Astrocyte (in vitro differentiated cells and primary cell): Measurements from ENCODE around the gene THAP2.

Experiments used
- EZH2 ChIP-seq: IDR thresholded peaks from 2 replicates; pipeline ENCODE4 v1.6.1; 2012; ENCODE audit warnings: mild to moderate bottlenecking, low read length, inconsistent platforms; ENCODE audit not compliant: insufficient read depth
- TF ChIP-seq, protein P1 (sequence below): IDR thresholded peaks from 2 replicates; pipeline ENCODE4 v1.5.1; 2011; ENCODE audit warnings: low read depth, mild to moderate bottlenecking, inconsistent platforms, low read length, moderate library complexity; ENCODE audit not compliant: insufficient read depth

DNA sequence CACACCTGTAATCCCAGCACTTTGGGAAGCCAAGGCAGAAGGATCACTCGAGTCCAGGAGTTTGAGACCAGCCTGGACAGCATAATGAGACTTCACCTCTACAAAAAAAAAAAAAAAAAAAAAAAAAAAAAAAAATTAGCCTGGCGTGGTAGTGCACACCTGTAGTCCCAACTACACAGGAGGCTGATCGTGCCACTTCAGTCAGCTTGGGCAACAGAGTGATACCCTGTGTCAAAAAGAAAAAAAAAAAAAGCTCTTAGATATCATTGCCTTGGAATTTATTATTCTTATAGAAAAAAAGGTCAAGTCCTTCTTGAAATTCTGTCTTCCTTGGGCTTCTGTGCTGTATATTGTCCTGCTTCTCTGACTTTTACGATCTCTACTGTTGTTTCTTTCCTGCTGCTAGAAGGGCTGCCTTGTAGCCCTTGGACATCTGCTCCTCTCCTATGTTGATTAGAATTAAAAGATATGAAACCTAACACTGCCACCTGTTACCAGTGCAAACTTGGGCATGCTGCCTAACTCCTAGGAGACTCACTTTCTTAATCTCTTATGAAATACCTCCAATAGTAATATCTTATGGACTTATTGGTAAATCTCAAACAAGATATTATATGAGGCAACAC lies 27.5 kb downstream of the THAP2 start:
- TF ChIP-seq, protein P1, sequence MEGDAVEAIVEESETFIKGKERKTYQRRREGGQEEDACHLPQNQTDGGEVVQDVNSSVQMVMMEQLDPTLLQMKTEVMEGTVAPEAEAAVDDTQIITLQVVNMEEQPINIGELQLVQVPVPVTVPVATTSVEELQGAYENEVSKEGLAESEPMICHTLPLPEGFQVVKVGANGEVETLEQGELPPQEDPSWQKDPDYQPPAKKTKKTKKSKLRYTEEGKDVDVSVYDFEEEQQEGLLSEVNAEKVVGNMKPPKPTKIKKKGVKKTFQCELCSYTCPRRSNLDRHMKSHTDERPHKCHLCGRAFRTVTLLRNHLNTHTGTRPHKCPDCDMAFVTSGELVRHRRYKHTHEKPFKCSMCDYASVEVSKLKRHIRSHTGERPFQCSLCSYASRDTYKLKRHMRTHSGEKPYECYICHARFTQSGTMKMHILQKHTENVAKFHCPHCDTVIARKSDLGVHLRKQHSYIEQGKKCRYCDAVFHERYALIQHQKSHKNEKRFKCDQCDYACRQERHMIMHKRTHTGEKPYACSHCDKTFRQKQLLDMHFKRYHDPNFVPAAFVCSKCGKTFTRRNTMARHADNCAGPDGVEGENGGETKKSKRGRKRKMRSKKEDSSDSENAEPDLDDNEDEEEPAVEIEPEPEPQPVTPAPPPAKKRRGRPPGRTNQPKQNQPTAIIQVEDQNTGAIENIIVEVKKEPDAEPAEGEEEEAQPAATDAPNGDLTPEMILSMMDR: no peak
- TF ChIP-seq EZH2: no peak
